Hepatocyte (in vitro differentiated cells): ENCODE results near the gene SLC17A9.

Experiments
- EZH2 ChIP-seq: fragments of 200-600 bp; sonication (generic); IDR thresholded peaks from 2 replicates; pipeline ENCODE4 v1.6.1; 2016; ENCODE audit warnings: antibody characterized with exemption, mild to moderate bottlenecking, borderline replicate concordance
- TF ChIP-seq, protein P1 (sequence below): fragments of 200-600 bp; sonication (generic); IDR thresholded peaks from 2 replicates; pipeline ENCODE4 v1.5.1; 2016; ENCODE audit warnings: antibody characterized with exemption, mild to moderate bottlenecking; ENCODE audit not compliant: poor library complexity

DNA sequence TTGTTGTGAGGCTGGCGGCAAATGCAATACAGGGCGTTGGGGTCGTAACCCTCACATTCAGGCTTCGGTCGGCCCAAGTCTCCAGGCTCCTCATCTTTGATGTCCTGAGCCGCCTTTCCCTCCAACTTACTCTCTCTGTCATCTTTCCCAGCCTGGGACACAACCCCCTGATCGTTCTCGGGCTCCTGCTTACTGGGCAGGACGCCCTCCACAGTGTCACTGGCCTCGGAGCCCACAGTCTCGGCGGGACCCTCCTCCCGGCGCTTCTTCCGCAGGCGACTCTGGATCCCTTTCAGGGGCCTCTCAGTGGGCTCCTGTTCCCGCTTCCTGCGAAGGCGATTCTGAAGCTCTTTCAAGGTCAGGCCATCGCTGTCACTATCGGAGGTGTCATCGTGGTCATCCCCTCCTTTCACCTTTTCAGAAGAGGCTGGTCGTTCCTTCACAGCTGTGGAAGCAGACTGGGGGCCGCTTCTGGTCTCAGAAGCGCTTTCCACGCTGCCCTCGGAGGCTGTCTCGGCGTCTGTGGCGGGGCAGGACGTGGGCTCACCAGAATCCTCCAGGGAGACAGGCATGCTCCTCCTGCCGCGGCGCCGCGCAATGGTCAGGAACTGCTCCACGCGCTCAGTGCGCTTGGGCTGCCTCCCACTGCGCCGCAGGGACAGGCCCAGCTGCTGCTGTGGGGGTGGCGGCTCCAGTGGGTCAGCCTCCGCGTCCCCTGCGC is 41.6 kb upstream of the SLC17A9 start:
- TF ChIP-seq, protein P1, sequence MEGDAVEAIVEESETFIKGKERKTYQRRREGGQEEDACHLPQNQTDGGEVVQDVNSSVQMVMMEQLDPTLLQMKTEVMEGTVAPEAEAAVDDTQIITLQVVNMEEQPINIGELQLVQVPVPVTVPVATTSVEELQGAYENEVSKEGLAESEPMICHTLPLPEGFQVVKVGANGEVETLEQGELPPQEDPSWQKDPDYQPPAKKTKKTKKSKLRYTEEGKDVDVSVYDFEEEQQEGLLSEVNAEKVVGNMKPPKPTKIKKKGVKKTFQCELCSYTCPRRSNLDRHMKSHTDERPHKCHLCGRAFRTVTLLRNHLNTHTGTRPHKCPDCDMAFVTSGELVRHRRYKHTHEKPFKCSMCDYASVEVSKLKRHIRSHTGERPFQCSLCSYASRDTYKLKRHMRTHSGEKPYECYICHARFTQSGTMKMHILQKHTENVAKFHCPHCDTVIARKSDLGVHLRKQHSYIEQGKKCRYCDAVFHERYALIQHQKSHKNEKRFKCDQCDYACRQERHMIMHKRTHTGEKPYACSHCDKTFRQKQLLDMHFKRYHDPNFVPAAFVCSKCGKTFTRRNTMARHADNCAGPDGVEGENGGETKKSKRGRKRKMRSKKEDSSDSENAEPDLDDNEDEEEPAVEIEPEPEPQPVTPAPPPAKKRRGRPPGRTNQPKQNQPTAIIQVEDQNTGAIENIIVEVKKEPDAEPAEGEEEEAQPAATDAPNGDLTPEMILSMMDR, result no peak
- no peak for TF ChIP-seq EZH2
